HG02852 (cell line): ENCODE data around the gene FUNDC2.

Experiments used
- ATAC-seq: cut with Tn5 transposase; IDR thresholded peaks from one replicate; pipeline ENCODE4 v1.9.1; 2021; ENCODE audit warnings: mild to moderate bottlenecking, moderate library complexity; ENCODE audit not compliant: unreplicated experiment

Gene FUNDC2

DNA sequence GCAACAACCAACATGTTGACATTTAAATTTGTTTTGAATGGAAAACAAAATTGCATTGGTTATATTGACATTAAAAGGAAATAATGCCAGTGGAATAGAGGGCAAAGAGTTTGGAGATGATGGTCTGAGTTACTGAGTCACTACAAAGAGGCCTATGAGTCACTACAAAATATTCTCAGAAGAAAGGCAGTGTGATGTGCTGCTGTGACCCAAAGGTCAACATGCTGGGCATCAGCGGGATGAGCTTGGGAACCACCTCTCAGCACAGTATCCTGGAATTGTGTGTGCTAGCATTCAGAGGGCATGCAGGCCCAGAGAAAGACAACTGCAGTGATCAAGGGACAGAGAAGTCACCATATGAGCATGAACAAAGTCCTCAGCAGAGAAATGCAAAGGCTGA lies 41.5 kb downstream of the FUNDC2 start:
- no peak for ATAC-seq

GRCh38 chrX:155069414-155069813 lies 42.8 kb downstream of the FUNDC2 start:
- no peak for ATAC-seq

GRCh38 chrX:155070038-155070437 lies 43.4 kb downstream of the FUNDC2 start:
- no peak for ATAC-seq

- ATAC-seq = peak; percentile 22
These were observed 44.0 kb downstream of the FUNDC2 start for GRCh38 chrX:155070663-155070974.

DNA sequence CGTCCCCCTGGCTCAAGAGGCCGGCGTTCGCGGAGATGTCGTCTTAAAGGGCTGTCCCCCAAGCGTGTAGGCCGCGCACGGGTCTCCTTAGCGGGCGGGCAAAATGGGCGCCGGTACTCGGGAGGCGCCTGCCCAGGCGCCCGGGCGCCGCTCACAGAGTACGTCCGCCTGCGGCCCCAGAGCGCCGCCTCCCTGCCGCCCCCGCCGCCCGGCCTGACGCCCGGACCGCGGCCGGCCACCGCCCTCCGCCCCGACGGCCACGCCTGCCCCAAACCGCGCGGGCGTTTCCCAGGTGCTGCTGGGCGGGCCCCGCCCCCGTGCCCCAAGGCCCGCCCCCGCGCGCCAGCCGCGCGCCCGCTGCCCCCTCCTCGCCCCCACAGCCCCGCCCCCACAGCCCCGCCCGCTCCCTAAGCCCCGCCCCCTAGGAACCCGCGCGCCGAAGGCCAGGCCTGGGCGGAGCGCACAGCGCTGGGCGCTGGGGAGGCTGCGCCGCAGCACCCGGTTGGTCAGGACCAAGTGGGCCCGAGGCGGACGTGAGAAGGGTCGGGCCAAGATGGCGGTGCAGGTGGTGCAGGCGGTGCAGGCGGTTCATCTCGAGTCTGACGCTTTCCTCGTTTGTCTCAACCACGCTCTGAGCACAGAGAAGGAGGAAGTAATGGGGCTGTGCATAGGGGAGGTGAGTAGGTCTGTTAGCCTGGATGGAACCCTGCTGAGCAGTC lies 44.5 kb downstream of the FUNDC2 start, which contains the start of the genes BRCC3, CMC4 and MTCP1:
TSS of gene BRCC3 (plus strand) at position 534 of the 719 bp plus-strand sequence. CDS start at position 554, 20 bp downstream.
TSS of gene CMC4 (minus strand) at position 162 of the 719 bp plus-strand sequence. CDS start 7,113 bp downstream, outside the sequence.
TSS of gene MTCP1 (minus strand) at position 162 of the 719 bp plus-strand sequence. CDS start 5,126 bp downstream, outside the sequence.
- ATAC-seq = peak; percentile 84

- no peak for ATAC-seq
These were observed 45.1 kb downstream of the FUNDC2 start for GRCh38 chrX:155071694-155072280.

GRCh38 chrX:155086202-155086840 lies 59.7 kb downstream of the FUNDC2 start:
- no peak for ATAC-seq

- ATAC-seq = no peak
These were observed 60.5 kb downstream of the FUNDC2 start for GRCh38 chrX:155086961-155087735.

DNA sequence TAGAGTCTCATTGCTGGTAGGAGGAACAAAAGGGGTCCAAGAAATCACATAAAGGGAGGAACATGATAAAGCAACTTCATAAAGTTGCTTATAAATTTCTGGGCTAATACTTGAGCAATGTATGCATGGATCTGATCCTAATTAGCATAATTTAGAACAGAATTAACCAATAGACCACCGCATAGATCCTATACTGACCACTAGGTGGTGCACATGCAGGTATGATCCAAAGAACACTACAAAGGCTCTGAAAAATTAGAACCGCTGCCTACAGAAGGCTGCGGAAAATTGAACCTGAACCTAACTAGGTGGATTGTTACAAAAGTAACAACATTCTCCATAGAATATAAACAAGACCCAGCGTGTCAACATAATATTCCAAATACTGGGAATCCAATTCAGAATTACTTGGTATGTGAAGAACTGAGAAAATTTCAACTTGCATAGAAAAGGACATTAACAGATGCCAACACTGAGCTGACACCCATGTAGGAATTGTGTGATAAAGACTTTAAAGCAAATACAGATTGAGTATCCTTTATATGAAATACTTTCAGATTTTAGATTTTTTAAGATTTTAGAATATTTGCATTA lies 67.9 kb downstream of the FUNDC2 start:
- ATAC-seq = peak; percentile 62

DNA sequence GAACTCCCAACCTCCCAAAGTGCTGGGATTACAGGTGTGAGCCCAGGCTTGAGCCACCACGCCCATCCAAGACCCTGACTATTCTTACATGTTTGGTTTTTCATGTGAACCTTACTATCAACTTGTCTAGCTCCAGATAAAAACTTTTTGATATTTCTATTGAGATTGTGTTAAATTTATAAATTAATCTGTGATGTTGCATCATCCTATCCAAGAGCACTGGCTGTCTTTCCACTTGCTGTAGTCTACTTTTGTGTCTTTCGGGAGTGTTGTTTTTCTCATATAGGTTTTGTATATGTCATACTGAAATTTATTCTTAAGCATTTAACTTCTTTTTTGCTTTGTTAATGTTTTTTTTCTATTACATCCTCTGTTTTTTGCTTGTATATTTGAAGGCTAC lies 79.3 kb downstream of the FUNDC2 start:
- ATAC-seq = no peak

GRCh38 chrX:155108427-155108826 lies 81.8 kb downstream of the FUNDC2 start:
- ATAC-seq = no peak
